Left forelimb (tissue), 1 donor: ENCODE measurements around the gene REXO4.

ENCODE experiments used
- DNase-seq: peaks from one replicate; pipeline ENCODE4 v3.0.0-alpha.2; 2018; ENCODE audit warnings: low spot score

REXO4 gene

DNA sequence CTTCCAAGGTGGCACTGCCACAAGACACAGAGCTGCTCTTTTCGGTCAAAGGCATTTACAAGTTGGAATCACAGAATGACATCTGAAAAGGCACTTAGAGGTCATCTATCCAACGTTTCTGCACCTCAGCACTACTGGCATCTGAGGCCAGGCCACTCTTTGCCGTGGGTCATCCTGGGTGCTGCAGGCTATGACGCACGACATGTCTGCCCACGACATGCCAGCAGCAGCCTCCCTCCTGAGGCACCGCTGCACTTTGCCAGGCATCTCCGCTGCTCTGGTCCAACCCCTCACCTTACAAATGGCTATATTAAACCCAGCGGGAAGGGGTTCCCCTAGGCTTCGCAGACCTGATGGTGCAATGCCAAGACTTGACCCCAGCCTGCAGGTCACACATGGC, 50.0 kb downstream of the REXO4 start:
- no peak for DNase-seq

GRCh38 chr9:133367221-133367620, 50.6 kb downstream of the REXO4 start:
- DNase-seq, result no peak

- no peak for DNase-seq
Observed at GRCh38 chr9:133366435-133366834, 51.4 kb downstream of the REXO4 start.

GRCh38 chr9:133362359-133363044, 55.3 kb downstream of the REXO4 start:
- no peak for DNase-seq

DNA sequence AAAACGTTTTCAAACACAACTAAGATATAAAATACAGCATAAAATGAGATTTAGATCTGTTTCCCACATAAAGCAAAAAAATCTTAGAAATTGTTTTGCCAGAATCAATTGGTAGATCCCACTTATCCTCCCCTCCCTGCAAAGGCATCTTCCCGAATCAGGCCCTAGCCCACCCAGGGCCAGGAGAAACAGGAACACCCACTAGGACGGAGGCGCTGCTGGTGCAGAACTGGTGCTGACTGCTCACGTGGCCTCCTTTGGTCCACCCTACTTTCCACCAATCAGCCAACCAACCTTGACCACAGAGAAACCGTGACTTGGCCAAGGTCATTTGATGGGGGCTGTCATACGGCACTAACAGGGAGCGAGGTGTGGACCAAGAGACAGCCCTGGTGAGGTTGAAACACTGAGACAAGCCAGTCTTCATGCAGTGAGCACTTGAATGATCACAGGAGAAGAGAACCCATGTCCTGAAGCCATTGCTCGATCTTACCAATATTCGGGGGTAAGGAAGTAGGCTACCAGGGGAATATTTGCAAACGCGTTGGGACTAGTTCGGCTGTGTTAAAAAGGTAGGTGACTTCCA, 56.2 kb downstream of the REXO4 start:
- DNase-seq, result no peak

DNA sequence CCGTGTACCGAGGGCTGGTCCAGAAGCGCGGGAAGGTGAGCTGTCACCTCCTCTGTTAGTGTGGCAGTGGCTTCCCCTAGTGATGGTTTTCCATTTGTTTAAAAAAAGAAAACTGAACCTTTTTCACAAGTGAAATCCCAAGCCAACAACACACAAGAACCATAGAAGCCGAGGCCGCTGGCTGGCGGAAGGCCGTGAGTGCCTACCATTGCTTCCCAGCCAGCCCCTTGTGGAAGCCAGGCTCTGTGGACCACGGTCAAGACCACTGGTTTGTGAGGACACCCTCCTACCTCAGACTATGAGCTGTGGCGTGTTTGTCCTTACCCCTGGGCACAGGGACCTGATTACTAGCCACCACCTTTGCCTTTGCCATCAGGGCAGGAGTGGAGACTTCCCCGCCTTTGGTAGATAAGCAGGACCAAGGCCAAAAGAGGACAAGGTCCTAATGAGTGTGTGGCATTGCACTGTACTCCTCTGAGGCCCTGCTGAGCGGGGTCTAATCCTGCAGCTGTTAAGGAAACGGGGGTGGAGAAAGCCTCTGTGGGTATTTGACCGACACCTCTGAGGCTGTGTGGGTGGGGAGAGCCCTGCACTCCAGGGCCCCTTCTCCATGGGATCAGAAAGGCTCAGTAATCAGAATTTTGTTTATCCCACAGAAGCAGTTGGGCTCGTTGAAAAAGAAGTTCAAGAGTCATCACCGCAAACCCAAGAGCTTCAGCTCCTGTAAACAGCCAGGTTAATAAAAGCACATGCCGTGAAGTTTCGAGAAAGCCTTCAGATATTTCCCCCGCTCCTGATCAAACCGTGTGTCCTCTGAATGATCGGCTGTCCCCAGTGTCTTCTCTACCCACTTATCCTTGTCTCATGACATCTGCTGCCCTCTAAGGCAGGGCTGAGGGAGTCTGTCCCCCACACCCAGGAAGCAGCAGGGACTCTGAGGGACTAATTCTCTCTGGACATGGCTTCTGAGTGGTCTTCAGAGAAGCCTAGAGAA, 57.1 kb downstream of the REXO4 start:
- no peak for DNase-seq

GRCh38 chr9:133359399-133360175, 58.2 kb downstream of the REXO4 start:
- DNase-seq, result no peak

GRCh38 chr9:133357656-133358055, 60.2 kb downstream of the REXO4 start:
- DNase-seq, result no peak

- DNase-seq, result peak; percentile 92
Observed at GRCh38 chr9:133356391-133357091, 61.3 kb downstream of the REXO4 start, which contains the start of the genes SURF1 and SURF2. TSS of gene SURF1 (minus strand) at chr9:133356487. CDS start at chr9:133356453, 34 bp downstream. TSS of gene SURF2 (plus strand) at chr9:133356550. CDS start at chr9:133356593, 43 bp downstream.
